ENCODE results near the gene UBE2I. TPM values are rescaled to one million over a fixed set of nuclear protein-coding genes. Genes with fewer than 3 reads are reported as not detected.

UBE2I gene
- total RNA-seq, 1 experiment from 2014 or later = 198 TPM

DNA sequence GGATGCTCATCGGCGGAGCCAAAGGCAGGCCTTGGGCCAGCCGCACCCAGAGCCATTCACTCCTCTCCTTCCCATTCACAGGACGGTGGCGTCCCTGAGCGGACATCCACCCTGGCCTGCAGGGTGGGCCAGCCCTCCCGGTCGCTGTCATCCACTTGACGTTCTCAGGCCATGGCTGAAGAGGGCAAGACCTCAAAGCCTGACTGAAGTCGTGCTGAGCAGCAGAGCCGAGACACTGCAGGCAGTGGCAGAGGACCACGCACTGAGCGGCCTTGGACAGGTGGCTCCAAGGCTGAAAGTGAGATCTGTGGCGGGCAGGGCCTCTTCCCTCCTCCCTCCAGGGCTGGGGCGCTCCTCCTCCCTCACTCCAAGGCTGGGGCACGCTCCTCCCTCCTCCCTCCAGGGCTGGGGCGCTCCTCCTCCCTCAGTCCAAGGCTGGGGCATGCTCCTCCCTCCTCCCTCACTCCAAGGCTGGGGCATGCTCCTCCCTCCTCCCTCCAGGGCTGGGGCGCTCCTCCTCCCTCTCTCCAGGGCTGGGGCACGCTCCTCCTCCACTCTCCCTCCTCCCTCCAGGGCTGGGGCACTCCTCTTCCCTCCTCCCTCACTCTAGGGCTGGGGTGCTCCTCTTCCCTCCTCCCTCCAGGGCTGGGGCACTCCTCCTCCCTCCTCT, 66.4 kb downstream of the UBE2I start:
- in situ Hi-C loops (cut with HindIII; ENCODE audit: low pct_unique_long_range_greater_than_20kb, low sequenced_read_pairs) = no loop called here
- CTCF ChIA-PET = interaction anchor here (0.8 kb wide), 1 partner anchor 12 kb away, joined by 3 read pairs; no protein-coding TSS in a partner anchor
- intact Hi-C loops (cut with micrococcal nuclease; ENCODE audit: unreplicated experiment) = no loop called here

More for the DNA sequence above, 66.4 kb downstream of the UBE2I start:
- no TSS peak for BruUV-seq (replicated peaks)
- no peak for DNase-seq (ENCODE audit: low read depth, low spot score)
- H3K9me3 ChIP-seq (ENCODE audit: control insufficient read depth, insufficient read depth, low read depth, low read length) = no peaks in the 10 kb centered on the region
- no peak overlapping the region for H3K4me3 ChIP-seq (ENCODE audit: low read depth in 2 of 2, low read length in 2 of 2)
- peaks cover 6% of the 10 kb centered on the region; the same call in 1 of the 2 replicates for H3K4me1 ChIP-seq (ENCODE audit: control insufficient read depth, insufficient read depth, low read length)
- no peaks in the 10 kb centered on the region for H3K36me3 ChIP-seq (ENCODE audit: control insufficient read depth, insufficient read depth, low read length)
- no peaks in the 10 kb centered on the region for H3K27me3 ChIP-seq (ENCODE audit: control insufficient read depth, insufficient read depth, low read length)
- POLR2A ChIA-PET = no interaction called here
- no peak for TF ChIP-seq TCF7L2 (IDR thresholded peaks at IDR 0.05; ENCODE audit: low read depth, low read length)
- TF ChIP-seq, protein P1, sequence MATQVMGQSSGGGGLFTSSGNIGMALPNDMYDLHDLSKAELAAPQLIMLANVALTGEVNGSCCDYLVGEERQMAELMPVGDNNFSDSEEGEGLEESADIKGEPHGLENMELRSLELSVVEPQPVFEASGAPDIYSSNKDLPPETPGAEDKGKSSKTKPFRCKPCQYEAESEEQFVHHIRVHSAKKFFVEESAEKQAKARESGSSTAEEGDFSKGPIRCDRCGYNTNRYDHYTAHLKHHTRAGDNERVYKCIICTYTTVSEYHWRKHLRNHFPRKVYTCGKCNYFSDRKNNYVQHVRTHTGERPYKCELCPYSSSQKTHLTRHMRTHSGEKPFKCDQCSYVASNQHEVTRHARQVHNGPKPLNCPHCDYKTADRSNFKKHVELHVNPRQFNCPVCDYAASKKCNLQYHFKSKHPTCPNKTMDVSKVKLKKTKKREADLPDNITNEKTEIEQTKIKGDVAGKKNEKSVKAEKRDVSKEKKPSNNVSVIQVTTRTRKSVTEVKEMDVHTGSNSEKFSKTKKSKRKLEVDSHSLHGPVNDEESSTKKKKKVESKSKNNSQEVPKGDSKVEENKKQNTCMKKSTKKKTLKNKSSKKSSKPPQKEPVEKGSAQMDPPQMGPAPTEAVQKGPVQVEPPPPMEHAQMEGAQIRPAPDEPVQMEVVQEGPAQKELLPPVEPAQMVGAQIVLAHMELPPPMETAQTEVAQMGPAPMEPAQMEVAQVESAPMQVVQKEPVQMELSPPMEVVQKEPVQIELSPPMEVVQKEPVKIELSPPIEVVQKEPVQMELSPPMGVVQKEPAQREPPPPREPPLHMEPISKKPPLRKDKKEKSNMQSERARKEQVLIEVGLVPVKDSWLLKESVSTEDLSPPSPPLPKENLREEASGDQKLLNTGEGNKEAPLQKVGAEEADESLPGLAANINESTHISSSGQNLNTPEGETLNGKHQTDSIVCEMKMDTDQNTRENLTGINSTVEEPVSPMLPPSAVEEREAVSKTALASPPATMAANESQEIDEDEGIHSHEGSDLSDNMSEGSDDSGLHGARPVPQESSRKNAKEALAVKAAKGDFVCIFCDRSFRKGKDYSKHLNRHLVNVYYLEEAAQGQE (IDR thresholded peaks at IDR 0.05; ENCODE audit: insufficient read depth in 1 of 2, low read depth in 2 of 2, low read length in 1 of 2) = no peak
- 0 out of 2 replicates have a peak, but pooled peaks have one; percentile 12 for TF ChIP-seq POLR2AphosphoS5 (IDR thresholded peaks at IDR 0.05; ENCODE audit: low read depth, low read length)
- TF ChIP-seq, protein P2, sequence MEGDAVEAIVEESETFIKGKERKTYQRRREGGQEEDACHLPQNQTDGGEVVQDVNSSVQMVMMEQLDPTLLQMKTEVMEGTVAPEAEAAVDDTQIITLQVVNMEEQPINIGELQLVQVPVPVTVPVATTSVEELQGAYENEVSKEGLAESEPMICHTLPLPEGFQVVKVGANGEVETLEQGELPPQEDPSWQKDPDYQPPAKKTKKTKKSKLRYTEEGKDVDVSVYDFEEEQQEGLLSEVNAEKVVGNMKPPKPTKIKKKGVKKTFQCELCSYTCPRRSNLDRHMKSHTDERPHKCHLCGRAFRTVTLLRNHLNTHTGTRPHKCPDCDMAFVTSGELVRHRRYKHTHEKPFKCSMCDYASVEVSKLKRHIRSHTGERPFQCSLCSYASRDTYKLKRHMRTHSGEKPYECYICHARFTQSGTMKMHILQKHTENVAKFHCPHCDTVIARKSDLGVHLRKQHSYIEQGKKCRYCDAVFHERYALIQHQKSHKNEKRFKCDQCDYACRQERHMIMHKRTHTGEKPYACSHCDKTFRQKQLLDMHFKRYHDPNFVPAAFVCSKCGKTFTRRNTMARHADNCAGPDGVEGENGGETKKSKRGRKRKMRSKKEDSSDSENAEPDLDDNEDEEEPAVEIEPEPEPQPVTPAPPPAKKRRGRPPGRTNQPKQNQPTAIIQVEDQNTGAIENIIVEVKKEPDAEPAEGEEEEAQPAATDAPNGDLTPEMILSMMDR (IDR thresholded peaks at IDR 0.05) = no peak
- TF ChIP-seq SIN3A (IDR thresholded peaks at IDR 0.05; ENCODE audit: borderline replicate concordance, insufficient read depth, low read depth, low read length) = no peak
- no peak overlapping the region for H3K27ac ChIP-seq (ENCODE audit: low read length)
- ATAC-seq = peak; percentile 8; the same call in 1 of the 2 replicates

Other genes with a start within 250 kb of the UBE2I start
- gene SSTR5, start 236.9 kb upstream of the UBE2I start, total RNA-seq (2021; ENCODE audit: unreplicated experiment) = 2.8 TPM
- 0.39 TPM for gene C1QTNF8, start 213.4 kb upstream of the UBE2I start, total RNA-seq (2021; ENCODE audit: unreplicated experiment)
- 31.1 TPM for gene CACNA1H, start 156.5 kb upstream of the UBE2I start, total RNA-seq (2021; ENCODE audit: unreplicated experiment)
- 4.6 TPM for gene TPSG1, start 84.4 kb upstream of the UBE2I start, total RNA-seq (2021; ENCODE audit: unreplicated experiment)
- gene TPSB2, start 79.5 kb upstream of the UBE2I start, total RNA-seq (2021; ENCODE audit: unreplicated experiment) = 0.57 TPM
- gene TPSAB1, start 68.9 kb upstream of the UBE2I start, total RNA-seq (2021; ENCODE audit: unreplicated experiment) = not detected
- gene TPSD1, start 53.6 kb upstream of the UBE2I start, total RNA-seq (2021; ENCODE audit: unreplicated experiment) = 0.26 TPM
- 9.4 TPM for gene BAIAP3, start 24.0 kb downstream of the UBE2I start, total RNA-seq (2021; ENCODE audit: unreplicated experiment)
- gene TSR3, start 42.2 kb downstream of the UBE2I start, total RNA-seq (2021; ENCODE audit: unreplicated experiment) = 89.7 TPM
- 62.5 TPM for gene GNPTG, start 42.3 kb downstream of the UBE2I start, total RNA-seq (2021; ENCODE audit: unreplicated experiment)
- 26.6 TPM for gene UNKL, start 105.1 kb downstream of the UBE2I start, total RNA-seq (2021; ENCODE audit: unreplicated experiment)
- 18.1 TPM for gene UQCC4, start 111.1 kb downstream of the UBE2I start, total RNA-seq (2021; ENCODE audit: unreplicated experiment)
- gene PERCC1, start 121.4 kb downstream of the UBE2I start, total RNA-seq (2021; ENCODE audit: unreplicated experiment) = not detected
- 2.0 TPM for gene CCDC154, start 134.9 kb downstream of the UBE2I start, total RNA-seq (2021; ENCODE audit: unreplicated experiment)
- gene CLCN7, start 165.4 kb downstream of the UBE2I start, total RNA-seq (2021; ENCODE audit: unreplicated experiment) = 179 TPM
- not detected for gene PTX4, start 179.3 kb downstream of the UBE2I start, total RNA-seq (2021; ENCODE audit: unreplicated experiment)
- 65.4 TPM for gene TELO2, start 183.7 kb downstream of the UBE2I start, total RNA-seq (2021; ENCODE audit: unreplicated experiment)
- gene TMEM204, start 224.0 kb downstream of the UBE2I start, total RNA-seq (2021; ENCODE audit: unreplicated experiment) = 0.13 TPM